CD8-positive, alpha-beta memory T cell (primary cell): ENCODE data around the gene ETV1. TPM values are rescaled to one million over a fixed set of nuclear protein-coding genes. Genes with fewer than 3 reads are reported as not detected.

Experiments
- CTCF ChIA-PET: fragments of 350-600 bp; sonication (Branson Sonifier 250); formaldehyde crosslinking; loops from one replicate; lab custom pipeline; 2021; ENCODE audit warnings: antibody characterized with exemption; lab: Charles Lee
- POLR2A ChIA-PET: fragments of 350-600 bp; sonication (Branson Sonifier 250); formaldehyde crosslinking; loops from one replicate; lab custom pipeline; 2021; ENCODE audit warnings: antibody characterized with exemption; lab: Charles Lee
- DNase-seq, 5 donors: peaks; one replicate each; pipeline versions ENCODE4 v3.0.0 to v3.0.0-alpha.2; 2020 to 2022; ENCODE audit warnings: mixed read lengths in 1 of 5
- H3K27ac ChIP-seq: one replicate; pipeline ENCODE4 v1.7.0; 2013; ENCODE audit warnings: low read depth, mild to moderate bottlenecking, low read length, moderate library complexity
- H3K27me3 ChIP-seq: 2 replicates; pipeline ENCODE4 v1.7.0; 2013; ENCODE audit warnings: low read length, mild to moderate bottlenecking; ENCODE audit not compliant: insufficient read depth, poor library complexity, severe bottlenecking
- H3K36me3 ChIP-seq: 2 replicates; pipeline ENCODE4 v1.7.0; 2013; ENCODE audit warnings: mild to moderate bottlenecking, low read length, moderate library complexity; ENCODE audit not compliant: insufficient read depth
- H3K4me1 ChIP-seq: 2 replicates; pipeline ENCODE4 v1.7.0; 2013; ENCODE audit warnings: mild to moderate bottlenecking, low read length, moderate library complexity; ENCODE audit not compliant: insufficient read depth
- H3K4me3 ChIP-seq: 2 replicates; pipeline ENCODE4 v1.7.0; 2013; ENCODE audit warnings: mild to moderate bottlenecking, low read length
- H3K9me3 ChIP-seq: 2 replicates; pipeline ENCODE4 v1.7.0; 2013; ENCODE audit warnings: mild to moderate bottlenecking, low read length
- H3K27ac Mint-ChIP-seq, 8 donors: one replicate each; pipeline ENCODE4 v1.8.0; 2020 to 2021; ENCODE audit warnings: mixed read lengths in 8 of 8, mild to moderate bottlenecking in 6 of 8, inconsistent platforms in 3 of 8, moderate library complexity in 3 of 8
- H3K27me3 Mint-ChIP-seq, 2 donors: one replicate each; pipeline ENCODE4 v1.8.0; 2020 to 2021; ENCODE audit warnings: mixed read lengths in 2 of 2, mild to moderate bottlenecking in 1 of 2, moderate library complexity in 1 of 2
- H3K36me3 Mint-ChIP-seq, 3 donors: one replicate each; pipeline ENCODE4 v1.8.0; 2020 to 2021; ENCODE audit warnings: mixed read lengths in 3 of 3, inconsistent platforms in 1 of 3, mild to moderate bottlenecking in 1 of 3
- H3K4me1 Mint-ChIP-seq, 3 donors: one replicate each; pipeline ENCODE4 v1.8.0; 2020 to 2021; ENCODE audit warnings: mixed read lengths in 3 of 3, inconsistent platforms in 1 of 3, mild to moderate bottlenecking in 1 of 3
- H3K4me3 Mint-ChIP-seq, 7 donors: one replicate each; pipeline ENCODE4 v1.8.0; 2020 to 2021; ENCODE audit warnings: mixed read lengths in 7 of 7, mild to moderate bottlenecking in 6 of 7, moderate library complexity in 4 of 7, inconsistent platforms in 2 of 7
- H3K9me3 Mint-ChIP-seq, 5 donors: one replicate each; pipeline ENCODE4 v1.8.0; 2020 to 2022; ENCODE audit warnings: mixed read lengths in 5 of 5, mild to moderate bottlenecking in 3 of 5, moderate library complexity in 2 of 5, inconsistent platforms in 1 of 5
- polyA plus RNA-seq: library from polyadenylated mRNA; unstranded; fragments of 300-500 nt; fragmentation: Illumina TruSeq; gene quantifications from one replicate; pipeline ENCODE4 v1.2.3, GENCODE V29; 2021
- total RNA-seq, 2 experiments: library from RNA; stranded (reverse); gene quantifications; one replicate each; pipeline ENCODE4 v1.2.3, GENCODE V29; 2021

Gene ETV1
- total and polyA plus RNA-seq, 3 experiments from 2014 or later = 0.31 to 1.7 (median 0.31) TPM

DNA sequence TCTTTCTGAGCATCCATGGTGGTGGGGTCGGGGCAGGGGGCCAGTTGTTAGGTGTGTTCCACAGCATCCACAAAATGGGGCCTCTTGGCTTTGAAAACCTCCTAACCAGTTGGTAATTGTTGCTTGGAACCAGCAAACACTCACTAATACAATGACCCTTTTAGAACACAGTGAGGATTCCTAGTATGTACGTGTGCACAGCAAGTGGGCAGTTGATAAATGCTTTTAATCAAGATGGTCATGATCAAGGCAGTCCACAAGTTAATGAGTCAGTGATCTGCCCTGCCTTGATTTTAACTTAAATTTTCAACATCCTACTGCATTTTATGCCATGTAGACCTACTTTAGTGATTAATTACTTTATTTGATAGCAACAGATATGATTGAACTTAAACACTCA lies 103.1 kb downstream of the ETV1 start:
- Mint-ChIP-seq H3K27me3 (peaks cover 0 to 2% of the 10 kb centered on the region in 2 donors), H3K4me3 (no peak overlapping the region), H3K9me3 (no peaks in the 10 kb centered on the region), H3K4me1 (no peaks in the 10 kb centered on the region), H3K27ac (no peak overlapping the region), H3K36me3 (no peaks in the 10 kb centered on the region)
- ChIA-PET POLR2A (no interaction called here), CTCF (no interaction called here)
- no peaks in the 10 kb centered on the region for H3K9me3 ChIP-seq
- no peaks in the 10 kb centered on the region for H3K4me1 ChIP-seq
- DNase-seq = no peak
- no peak overlapping the region for H3K27ac ChIP-seq
- no peaks in the 10 kb centered on the region for H3K27me3 ChIP-seq
- no peaks in the 10 kb centered on the region for H3K36me3 ChIP-seq
- no peak overlapping the region for H3K4me3 ChIP-seq

DNA sequence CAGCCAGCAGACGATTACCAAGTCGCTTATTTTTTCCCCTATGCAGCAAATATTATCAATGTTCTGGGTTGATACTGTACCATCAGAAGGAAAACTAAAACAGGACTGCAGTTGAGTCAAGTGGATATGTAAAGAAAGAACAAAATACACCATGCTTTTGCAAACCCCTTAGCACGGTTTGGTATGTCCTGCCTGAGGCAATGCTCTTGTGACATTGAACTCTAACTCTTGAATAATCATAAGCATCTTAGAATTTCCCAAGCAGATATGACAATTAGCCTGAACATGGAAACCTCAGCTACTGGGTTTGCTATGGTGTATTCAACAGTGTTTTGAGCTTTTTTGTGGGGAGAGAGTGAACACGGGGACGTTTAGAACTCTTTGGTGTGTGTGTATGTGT lies 107.4 kb downstream of the ETV1 start:
- no peaks in the 10 kb centered on the region for H3K27me3 Mint-ChIP-seq
- no peak overlapping the region for H3K27ac Mint-ChIP-seq
- Histone ChIP-seq H3K4me1 (no peaks in the 10 kb centered on the region), H3K27me3 (no peaks in the 10 kb centered on the region), H3K9me3 (no peaks in the 10 kb centered on the region), H3K4me3 (no peak overlapping the region), H3K27ac (no peak overlapping the region), H3K36me3 (no peaks in the 10 kb centered on the region)
- no peak overlapping the region for H3K4me3 Mint-ChIP-seq
- ChIA-PET CTCF (no interaction called here), POLR2A (no interaction called here)
- H3K36me3 Mint-ChIP-seq = peaks cover 0 to 8% (median 0%) of the 10 kb centered on the region in 3 donors
- H3K4me1 Mint-ChIP-seq = no peaks in the 10 kb centered on the region
- no peak for DNase-seq
- H3K9me3 Mint-ChIP-seq = peaks cover 0 to 5% (median 0%) of the 10 kb centered on the region in 5 donors

DNA sequence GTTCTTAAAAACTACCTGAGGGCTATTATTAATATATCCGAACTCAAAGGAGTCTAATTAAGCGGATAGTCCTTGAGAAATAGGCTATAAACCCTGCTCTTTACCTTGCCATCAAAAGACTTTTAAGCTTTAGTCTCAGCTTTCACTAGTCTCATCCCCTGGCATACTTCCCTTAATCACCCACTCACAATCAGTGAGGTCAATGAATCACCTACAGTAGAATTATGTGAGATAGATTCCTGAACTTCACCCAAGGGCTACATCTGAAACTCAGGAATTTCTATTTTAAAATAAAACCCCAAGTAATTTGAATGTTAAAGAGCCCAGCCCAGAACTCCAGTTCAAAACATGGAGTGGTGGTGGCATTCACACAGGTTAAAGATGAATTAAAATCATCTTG lies 108.7 kb downstream of the ETV1 start:
- H3K27me3 Mint-ChIP-seq = no peaks in the 10 kb centered on the region
- H3K27me3 ChIP-seq = no peaks in the 10 kb centered on the region
- H3K4me3 ChIP-seq = no peak overlapping the region
- no peak overlapping the region for H3K4me3 Mint-ChIP-seq
- H3K27ac Mint-ChIP-seq = no peak overlapping the region
- H3K4me1 ChIP-seq = no peaks in the 10 kb centered on the region
- no peaks in the 10 kb centered on the region for H3K36me3 ChIP-seq
- H3K27ac ChIP-seq = no peak overlapping the region
- H3K4me1 Mint-ChIP-seq = no peaks in the 10 kb centered on the region
- DNase-seq = no peak
- POLR2A ChIA-PET = no interaction called here
- peaks cover 0 to 5% (median 0%) of the 10 kb centered on the region in 5 donors for H3K9me3 Mint-ChIP-seq
- H3K36me3 Mint-ChIP-seq = peaks cover 0 to 8% (median 0%) of the 10 kb centered on the region in 3 donors
- CTCF ChIA-PET = no interaction called here
- no peaks in the 10 kb centered on the region for H3K9me3 ChIP-seq

DNA sequence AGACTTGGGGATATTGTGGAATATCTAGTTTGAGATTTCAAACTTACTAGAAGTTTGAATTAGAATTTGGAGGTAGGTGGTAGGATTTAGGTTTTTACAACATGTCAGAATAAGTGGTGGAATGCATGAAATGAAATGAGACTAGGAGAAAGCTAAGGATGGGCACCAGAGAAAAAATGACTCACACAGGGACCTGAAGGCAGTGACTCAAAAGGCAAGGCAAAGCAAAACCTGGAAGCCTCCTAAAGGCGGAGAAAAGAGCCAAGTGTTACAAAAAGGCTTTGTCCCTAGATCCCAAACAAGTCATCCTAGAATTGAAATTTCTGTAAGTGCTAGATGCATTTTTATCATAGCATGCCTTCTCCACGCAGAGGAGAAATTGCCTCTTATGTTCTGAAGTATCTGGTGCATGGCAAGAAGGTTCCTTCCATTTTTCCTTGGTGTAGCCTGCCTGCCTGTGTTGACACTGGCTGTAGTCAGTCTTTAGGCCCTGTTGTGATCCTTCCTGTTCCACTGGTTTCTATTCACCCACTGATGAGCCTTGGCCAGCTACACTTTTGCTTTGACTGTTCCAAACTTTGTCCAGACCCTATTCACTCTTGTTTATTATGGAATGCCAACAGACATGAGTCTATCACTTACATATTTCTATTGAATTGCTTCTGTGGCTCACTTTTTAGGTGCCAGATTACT lies 109.3 kb downstream of the ETV1 start:
- H3K27ac Mint-ChIP-seq = no peak overlapping the region
- Histone ChIP-seq H3K27ac (no peak overlapping the region), H3K4me1 (no peaks in the 10 kb centered on the region), H3K27me3 (no peaks in the 10 kb centered on the region), H3K36me3 (no peaks in the 10 kb centered on the region), H3K9me3 (no peaks in the 10 kb centered on the region), H3K4me3 (no peak overlapping the region)
- H3K27me3 Mint-ChIP-seq = no peaks in the 10 kb centered on the region
- no peak for DNase-seq
- H3K4me3 Mint-ChIP-seq = no peak overlapping the region
- CTCF ChIA-PET = no interaction called here
- H3K36me3 Mint-ChIP-seq = peaks cover 0 to 8% (median 0%) of the 10 kb centered on the region in 3 donors
- peaks cover 0 to 5% (median 0%) of the 10 kb centered on the region in 5 donors for H3K9me3 Mint-ChIP-seq
- peaks cover 0 to 4% (median 3%) of the 10 kb centered on the region in 3 donors for H3K4me1 Mint-ChIP-seq
- POLR2A ChIA-PET = no interaction called here

DNA sequence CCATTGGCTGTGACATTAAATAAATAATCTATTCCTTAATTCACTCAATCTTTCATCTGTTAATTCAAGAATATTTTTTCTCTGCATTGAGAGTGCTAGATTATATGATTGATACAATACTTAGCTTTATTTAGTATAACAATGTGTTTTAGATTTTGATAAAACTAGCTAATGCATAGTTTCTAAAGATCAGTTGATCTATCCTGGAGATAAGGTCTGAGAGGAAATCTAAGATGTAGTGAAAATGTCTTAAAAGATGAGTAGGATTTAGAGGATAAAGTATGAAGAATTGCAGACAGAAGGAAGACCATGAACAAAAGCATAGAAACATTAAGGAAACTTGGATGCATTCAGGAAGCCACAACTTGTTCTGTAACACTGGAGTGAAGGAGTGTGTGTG lies 110.3 kb downstream of the ETV1 start:
- DNase-seq = no peak
- CTCF ChIA-PET = no interaction called here
- Mint-ChIP-seq H3K4me3 (no peak overlapping the region), H3K4me1 (peaks cover 5 to 12% (median 10%) of the 10 kb centered on the region in 3 donors), H3K36me3 (peaks cover 0 to 8% (median 0%) of the 10 kb centered on the region in 3 donors), H3K27me3 (no peaks in the 10 kb centered on the region), H3K27ac (no peak overlapping the region), H3K9me3 (peaks cover 0 to 5% (median 0%) of the 10 kb centered on the region in 5 donors)
- POLR2A ChIA-PET = no interaction called here
- no peaks in the 10 kb centered on the region for H3K36me3 ChIP-seq
- no peak overlapping the region for H3K27ac ChIP-seq
- no peaks in the 10 kb centered on the region for H3K27me3 ChIP-seq
- no peaks in the 10 kb centered on the region for H3K4me1 ChIP-seq
- no peaks in the 10 kb centered on the region for H3K9me3 ChIP-seq
- no peak overlapping the region for H3K4me3 ChIP-seq

DNA sequence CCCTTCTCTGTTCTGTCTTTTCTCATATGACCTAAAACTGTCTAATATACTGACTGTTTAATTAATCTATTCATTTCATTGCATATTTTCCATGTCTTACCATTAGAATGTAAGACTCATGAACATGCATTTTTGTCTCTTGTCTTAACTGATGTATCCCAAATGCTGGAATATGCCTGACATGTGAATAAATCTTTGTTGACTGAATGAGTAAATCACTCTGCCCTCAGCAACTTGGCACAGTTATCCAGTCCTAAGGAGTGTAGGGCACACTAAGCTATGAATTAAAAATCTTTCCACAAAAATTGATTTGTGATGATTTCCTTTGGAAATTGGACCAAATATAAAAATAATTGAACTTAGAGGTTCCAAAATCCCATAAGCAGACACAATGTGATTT lies 111.3 kb downstream of the ETV1 start:
- Histone ChIP-seq H3K9me3 (no peaks in the 10 kb centered on the region), H3K36me3 (no peaks in the 10 kb centered on the region), H3K4me3 (no peak overlapping the region), H3K27ac (no peak overlapping the region), H3K4me1 (no peaks in the 10 kb centered on the region), H3K27me3 (no peaks in the 10 kb centered on the region)
- Mint-ChIP-seq H3K27me3 (no peaks in the 10 kb centered on the region), H3K36me3 (peaks cover 0 to 8% (median 0%) of the 10 kb centered on the region in 3 donors), H3K4me3 (no peak overlapping the region), H3K27ac (no peak overlapping the region), H3K4me1 (peaks cover 6 to 13% (median 10%) of the 10 kb centered on the region in 3 donors), H3K9me3 (peaks cover 0 to 5% (median 0%) of the 10 kb centered on the region in 5 donors)
- ChIA-PET CTCF (no interaction called here), POLR2A (no interaction called here)
- DNase-seq = no peak

DNA sequence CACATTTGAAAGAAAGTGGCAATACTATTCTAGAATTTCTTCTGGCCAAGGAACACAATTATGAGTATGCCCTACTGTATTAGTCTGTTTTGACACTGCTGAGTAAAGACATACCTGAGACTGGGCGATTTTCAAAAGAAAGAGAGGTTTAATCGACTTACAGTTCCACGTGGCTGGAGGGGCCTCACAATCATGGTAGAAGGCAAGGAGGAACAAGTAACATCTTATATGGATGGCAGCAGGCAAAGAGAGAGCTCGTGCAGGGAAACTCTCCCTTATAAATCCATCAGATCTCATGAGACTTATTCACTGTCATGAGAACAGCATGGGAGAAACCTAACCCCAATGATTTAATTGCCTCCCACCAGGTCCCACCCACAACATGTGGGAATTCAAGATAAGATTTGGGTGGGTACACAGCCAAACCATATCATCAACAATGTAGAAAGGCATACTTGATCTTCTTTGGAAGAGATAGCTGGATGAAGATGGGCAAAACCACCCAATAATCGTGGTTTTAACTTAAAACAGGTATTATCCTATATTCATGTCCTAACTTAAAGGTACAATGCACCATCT lies 113.9 kb downstream of the ETV1 start:
- H3K4me1 Mint-ChIP-seq = peaks cover 6 to 13% (median 10%) of the 10 kb centered on the region in 3 donors
- no peak for DNase-seq
- H3K9me3 Mint-ChIP-seq = peaks cover 0 to 5% (median 0%) of the 10 kb centered on the region in 5 donors
- no peaks in the 10 kb centered on the region for H3K27me3 Mint-ChIP-seq
- H3K27ac Mint-ChIP-seq = no peak overlapping the region
- ChIA-PET POLR2A (no interaction called here), CTCF (no interaction called here)
- Histone ChIP-seq H3K27me3 (no peaks in the 10 kb centered on the region), H3K9me3 (no peaks in the 10 kb centered on the region), H3K4me3 (no peak overlapping the region), H3K36me3 (no peaks in the 10 kb centered on the region), H3K4me1 (no peaks in the 10 kb centered on the region), H3K27ac (no peak overlapping the region)
- no peak overlapping the region for H3K4me3 Mint-ChIP-seq
- H3K36me3 Mint-ChIP-seq = peaks cover 0 to 8% (median 0%) of the 10 kb centered on the region in 3 donors

DNA sequence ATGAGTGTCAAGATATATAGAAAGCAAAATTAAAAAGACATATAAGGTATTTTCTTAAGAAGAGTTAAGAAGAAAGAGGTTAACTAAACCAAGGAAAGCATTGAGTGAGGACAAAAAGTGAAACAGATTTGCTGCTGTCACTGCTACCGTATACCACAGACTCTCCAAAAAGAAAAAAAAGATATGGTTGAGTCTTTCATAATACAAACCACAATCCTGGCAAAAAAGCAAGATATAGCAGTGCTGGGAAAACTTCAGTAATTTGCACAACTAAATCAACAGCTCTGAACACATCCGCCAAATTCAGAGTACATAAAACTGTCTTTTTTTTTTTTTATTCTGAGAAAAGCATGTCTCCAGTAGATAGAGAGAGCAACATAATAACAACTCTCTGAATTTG lies 114.7 kb downstream of the ETV1 start:
- H3K27me3 ChIP-seq = no peaks in the 10 kb centered on the region
- Mint-ChIP-seq H3K36me3 (peaks cover 0 to 8% (median 0%) of the 10 kb centered on the region in 3 donors), H3K27ac (no peak overlapping the region), H3K9me3 (peaks cover 0 to 5% (median 0%) of the 10 kb centered on the region in 5 donors), H3K4me1 (peaks cover 6 to 13% (median 10%) of the 10 kb centered on the region in 3 donors), H3K4me3 (peak overlapping the region in 4 of 7 donors; percentile 21 to 42 (median 26)), H3K27me3 (peaks cover 0 to 2% of the 10 kb centered on the region in 2 donors)
- no peaks in the 10 kb centered on the region for H3K4me1 ChIP-seq
- ChIA-PET CTCF (no interaction called here), POLR2A (no interaction called here)
- H3K9me3 ChIP-seq = no peaks in the 10 kb centered on the region
- no peak overlapping the region for H3K4me3 ChIP-seq
- H3K27ac ChIP-seq = no peak overlapping the region
- H3K36me3 ChIP-seq = no peaks in the 10 kb centered on the region
- no peak for DNase-seq
